NCI-H345 (cell line): ENCODE results near the gene BICD1.
"Not testable (repeated sequence)": the region's sequence is repeated elsewhere in the genome, so short reads cannot be mapped to it uniquely, and the experiment has no call there.

ENCODE experiments used
- DNase-seq: peaks from one replicate; lab custom pipeline; 2025; lab: John Stamatoyannopoulos, UW

Gene BICD1

GRCh38 chr12:32248441-32249140, 141.9 kb downstream of the BICD1 start:
- DNase-seq: no peak

- DNase-seq: no peak
Measured at GRCh38 chr12:32249777-32250176, 143.1 kb downstream of the BICD1 start.

- DNase-seq: no peak
Measured at GRCh38 chr12:32252199-32253073, 145.8 kb downstream of the BICD1 start.

GRCh38 chr12:32253154-32253790, 146.6 kb downstream of the BICD1 start:
- no peak for DNase-seq

- no peak for DNase-seq
Measured at GRCh38 chr12:32254260-32254956, 147.8 kb downstream of the BICD1 start.

- DNase-seq: no peak
Measured at GRCh38 chr12:32255588-32255987, 148.9 kb downstream of the BICD1 start.

GRCh38 chr12:32257695-32258496, 151.2 kb downstream of the BICD1 start:
- DNase-seq: no peak

- DNase-seq: no peak
Measured at GRCh38 chr12:32260696-32261095, 154.0 kb downstream of the BICD1 start.

GRCh38 chr12:32261638-32262037, 155.0 kb downstream of the BICD1 start:
- DNase-seq: no peak

- no peak for DNase-seq
Measured at GRCh38 chr12:32264961-32265360, 158.3 kb downstream of the BICD1 start.

- DNase-seq: no peak
Measured at GRCh38 chr12:32265456-32265855, 158.8 kb downstream of the BICD1 start.

GRCh38 chr12:32265951-32266350, 159.3 kb downstream of the BICD1 start:
- DNase-seq: no peak

GRCh38 chr12:32266756-32267155, 160.1 kb downstream of the BICD1 start:
- no peak for DNase-seq

- DNase-seq: no peak
Measured at GRCh38 chr12:32270818-32271710, 164.4 kb downstream of the BICD1 start.

GRCh38 chr12:32272465-32272864, 165.8 kb downstream of the BICD1 start:
- DNase-seq: no peak

- no peak for DNase-seq
Measured at GRCh38 chr12:32273063-32273522, 166.4 kb downstream of the BICD1 start.

- no peak for DNase-seq
Measured at GRCh38 chr12:32273712-32274111, 167.1 kb downstream of the BICD1 start.

- no peak for DNase-seq
Measured at GRCh38 chr12:32274665-32275064, 168.0 kb downstream of the BICD1 start.

GRCh38 chr12:32275520-32275919, 168.9 kb downstream of the BICD1 start:
- DNase-seq: not testable (repeated sequence)

GRCh38 chr12:32277774-32278173, 171.1 kb downstream of the BICD1 start:
- DNase-seq: no peak
